DOHH2 (cell line): Measurements from ENCODE around the gene RFK.

Experiments
- H3F3A ChIP-seq: fragments of 200-600 bp; sonication (generic), shearing (Covaris generic); 2 replicates; pipeline ENCODE4 v1.6.0; 2016; ENCODE audit warnings: antibody characterized with exemption, mild to moderate bottlenecking; ENCODE audit not compliant: control insufficient read depth, insufficient read depth
- H3K27ac ChIP-seq: fragments of 200-600 bp; sonication (generic); 2 replicates; pipeline ENCODE4 v1.5.1; 2014; ENCODE audit warnings: low read depth, mild to moderate bottlenecking, low read length, moderate library complexity
- H3K27me3 ChIP-seq: fragments of 200-600 bp; sonication (generic); 2 replicates; pipeline ENCODE4 v1.6.1; 2014; ENCODE audit warnings: mild to moderate bottlenecking, low read length, mixed read lengths; ENCODE audit not compliant: control insufficient read depth
- H3K36me3 ChIP-seq: fragments of 200-600 bp; sonication (generic); 2 replicates; pipeline ENCODE4 v1.6.1; 2014; ENCODE audit warnings: mild to moderate bottlenecking, low read length, moderate library complexity, mixed read lengths; ENCODE audit not compliant: control insufficient read depth
- H3K4me1 ChIP-seq: fragments of 200-600 bp; sonication (generic); 2 replicates; pipeline ENCODE4 v1.6.1; 2014; ENCODE audit warnings: mild to moderate bottlenecking, low read length, mixed read lengths; ENCODE audit not compliant: control insufficient read depth
- H3K4me2 ChIP-seq: fragments of 200-600 bp; sonication (generic); 2 replicates; pipeline ENCODE4 v1.6.0; 2014; ENCODE audit warnings: mild to moderate bottlenecking, low read length, moderate library complexity
- H3K4me3 ChIP-seq: fragments of 200-600 bp; sonication (generic); 2 replicates; pipeline ENCODE4 v1.5.1; 2014; ENCODE audit warnings: mild to moderate bottlenecking, low read length, mixed read lengths
- H3K79me2 ChIP-seq: fragments of 200-600 bp; sonication (generic); 2 replicates; pipeline ENCODE4 v1.6.1; 2014; ENCODE audit warnings: mild to moderate bottlenecking, low read length, mixed read lengths; ENCODE audit not compliant: control insufficient read depth
- H3K9me2 ChIP-seq: fragments of 200-600 bp; sonication (generic); replicated peaks from 2 replicates; pipeline ENCODE4 v1.6.1; 2014; ENCODE audit warnings: mild to moderate bottlenecking, low read length, mixed read lengths; ENCODE audit not compliant: control insufficient read depth
- H3K9me3 ChIP-seq: fragments of 200-600 bp; sonication (generic); 2 replicates; pipeline ENCODE4 v1.6.1; 2014; ENCODE audit warnings: antibody characterized with exemption, low read length, mixed read lengths; ENCODE audit not compliant: control insufficient read depth, insufficient read depth
- H4K20me1 ChIP-seq: fragments of 200-600 bp; sonication (generic); 2 replicates; pipeline ENCODE4 v1.6.0; 2014; ENCODE audit warnings: low read depth, mild to moderate bottlenecking, antibody characterized with exemption, low read length, moderate library complexity; ENCODE audit not compliant: control insufficient read depth, insufficient read depth
- EZH2phosphoT487 ChIP-seq: fragments of 200-600 bp; sonication (generic); IDR thresholded peaks from 2 replicates; pipeline ENCODE4 v1.6.1; 2017; ENCODE audit warnings: borderline replicate concordance, mild to moderate bottlenecking, antibody characterized with exemption, low read length, moderate library complexity, mixed read lengths
- TF ChIP-seq, protein P1 (sequence below): fragments of 200-600 bp; sonication (generic); IDR thresholded peaks from one replicate; pipeline ENCODE4 v1.5.1; 2014; ENCODE audit warnings: antibody characterized with exemption, mild to moderate bottlenecking, low read depth, low read length; ENCODE audit not compliant: poor library complexity, severe bottlenecking

The RFK gene

DNA sequence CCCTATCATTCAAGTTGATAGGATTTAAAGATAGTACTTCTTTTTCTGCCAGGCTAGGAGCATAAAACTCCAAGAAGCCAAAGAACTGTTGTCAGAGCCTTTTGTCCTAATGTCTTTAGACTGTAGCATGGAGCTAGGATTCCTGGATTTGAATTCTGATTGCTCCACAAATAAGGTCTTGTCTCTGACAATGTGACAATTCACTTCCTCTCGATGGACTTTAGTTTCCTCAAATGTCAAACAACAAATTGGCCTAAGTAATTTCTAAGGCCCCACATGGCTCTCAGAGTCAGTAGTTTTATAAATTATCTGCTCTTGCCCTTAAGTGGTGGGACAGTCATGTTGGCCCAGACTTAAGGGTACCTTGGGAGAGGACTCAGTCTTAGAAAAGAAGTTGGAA, 36.7 kb downstream of the RFK start:
- Histone ChIP-seq H3K36me3 (no peaks in the 10 kb centered on the region), H3K4me1 (no peaks in the 10 kb centered on the region), H3F3A (no peaks in the 10 kb centered on the region), H3K4me2 (no peak overlapping the region), H3K79me2 (no peaks in the 10 kb centered on the region), H4K20me1 (no peaks in the 10 kb centered on the region), H3K27ac (no peak overlapping the region), H3K9me3 (no peaks in the 10 kb centered on the region), H3K27me3 (peaks cover 2% of the 10 kb centered on the region; the same call in 1 of the 2 replicates), H3K9me2 (no peaks in the 10 kb centered on the region), H3K4me3 (no peak overlapping the region)
- TF ChIP-seq, protein P1, sequence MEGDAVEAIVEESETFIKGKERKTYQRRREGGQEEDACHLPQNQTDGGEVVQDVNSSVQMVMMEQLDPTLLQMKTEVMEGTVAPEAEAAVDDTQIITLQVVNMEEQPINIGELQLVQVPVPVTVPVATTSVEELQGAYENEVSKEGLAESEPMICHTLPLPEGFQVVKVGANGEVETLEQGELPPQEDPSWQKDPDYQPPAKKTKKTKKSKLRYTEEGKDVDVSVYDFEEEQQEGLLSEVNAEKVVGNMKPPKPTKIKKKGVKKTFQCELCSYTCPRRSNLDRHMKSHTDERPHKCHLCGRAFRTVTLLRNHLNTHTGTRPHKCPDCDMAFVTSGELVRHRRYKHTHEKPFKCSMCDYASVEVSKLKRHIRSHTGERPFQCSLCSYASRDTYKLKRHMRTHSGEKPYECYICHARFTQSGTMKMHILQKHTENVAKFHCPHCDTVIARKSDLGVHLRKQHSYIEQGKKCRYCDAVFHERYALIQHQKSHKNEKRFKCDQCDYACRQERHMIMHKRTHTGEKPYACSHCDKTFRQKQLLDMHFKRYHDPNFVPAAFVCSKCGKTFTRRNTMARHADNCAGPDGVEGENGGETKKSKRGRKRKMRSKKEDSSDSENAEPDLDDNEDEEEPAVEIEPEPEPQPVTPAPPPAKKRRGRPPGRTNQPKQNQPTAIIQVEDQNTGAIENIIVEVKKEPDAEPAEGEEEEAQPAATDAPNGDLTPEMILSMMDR, result no peak
- no peak for TF ChIP-seq EZH2phosphoT487

DNA sequence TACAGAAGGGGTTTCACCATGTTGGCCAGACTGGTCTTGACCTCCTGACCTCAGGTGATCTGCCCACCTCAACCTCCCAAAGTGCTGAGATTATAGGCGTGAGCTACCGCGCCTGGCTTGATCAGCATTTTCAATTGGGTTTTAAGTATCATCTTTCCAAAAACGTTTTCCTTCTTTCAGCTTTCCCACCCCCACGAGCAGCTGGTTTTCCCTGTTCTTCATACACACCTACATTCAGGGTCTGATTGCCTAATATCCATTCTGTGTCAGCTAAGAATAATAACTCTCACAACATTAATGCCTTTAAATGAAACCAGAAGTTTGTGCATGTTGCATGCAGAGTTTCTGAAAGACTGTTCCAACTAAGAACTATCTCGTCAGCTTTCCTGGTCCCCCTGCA, 38.3 kb downstream of the RFK start:
- H3K4me1 ChIP-seq, result no peaks in the 10 kb centered on the region
- peaks cover 2% of the 10 kb centered on the region; the same call in 1 of the 2 replicates for H3K27me3 ChIP-seq
- no peak for TF ChIP-seq EZH2phosphoT487
- TF ChIP-seq, protein P1, result no peak
- H4K20me1 ChIP-seq, result no peaks in the 10 kb centered on the region
- no peaks in the 10 kb centered on the region for H3K79me2 ChIP-seq
- no peaks in the 10 kb centered on the region for H3K9me2 ChIP-seq
- H3K36me3 ChIP-seq, result no peaks in the 10 kb centered on the region
- no peak overlapping the region for H3K4me3 ChIP-seq
- no peaks in the 10 kb centered on the region for H3K9me3 ChIP-seq
- H3F3A ChIP-seq, result no peaks in the 10 kb centered on the region
- no peak overlapping the region for H3K4me2 ChIP-seq
- no peak overlapping the region for H3K27ac ChIP-seq

DNA sequence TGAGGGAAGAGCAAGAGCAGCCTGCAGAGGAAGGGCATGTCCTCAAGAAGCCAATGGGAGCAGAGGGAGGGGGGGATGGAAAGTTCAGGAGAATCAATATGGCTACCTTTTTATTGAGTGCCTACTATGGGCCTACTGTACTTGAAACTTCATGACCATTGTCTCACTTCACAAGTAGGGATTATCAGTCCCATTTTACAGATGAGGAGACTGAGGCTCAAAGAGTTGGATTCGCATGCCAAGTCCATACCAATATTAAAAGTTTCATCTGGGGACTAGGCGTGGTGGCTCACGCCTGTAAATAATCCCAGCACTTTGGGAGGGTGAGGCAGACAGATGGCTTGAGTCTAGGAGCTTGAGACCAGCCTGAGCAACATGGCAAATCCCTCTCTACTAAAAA, 40.0 kb downstream of the RFK start:
- H3K36me3 ChIP-seq, result no peaks in the 10 kb centered on the region

More for the DNA sequence above, 40.0 kb downstream of the RFK start:
- no peaks in the 10 kb centered on the region for H3K79me2 ChIP-seq
- H3K4me1 ChIP-seq, result no peaks in the 10 kb centered on the region
- H3K9me2 ChIP-seq, result no peaks in the 10 kb centered on the region
- H3K27ac ChIP-seq, result no peak overlapping the region
- no peaks in the 10 kb centered on the region for H3K27me3 ChIP-seq
- H3K9me3 ChIP-seq, result no peaks in the 10 kb centered on the region
- no peaks in the 10 kb centered on the region for H4K20me1 ChIP-seq
- H3F3A ChIP-seq, result no peaks in the 10 kb centered on the region
- H3K4me3 ChIP-seq, result no peak overlapping the region
- TF ChIP-seq EZH2phosphoT487, result no peak
- TF ChIP-seq, protein P1, result no peak
- H3K4me2 ChIP-seq, result no peak overlapping the region
